ENCODE results near the gene PIH1D1. TPM values are rescaled to one million over a fixed set of nuclear protein-coding genes. Genes with fewer than 3 reads are reported as not detected.
A peak's percentile ranks its signal among the peaks of the same experiment; 100 is the strongest.

Gene PIH1D1
- total and polyA plus RNA-seq, 7 experiments from 2014 or later = 62.7 to 183 (median 147) TPM

DNA sequence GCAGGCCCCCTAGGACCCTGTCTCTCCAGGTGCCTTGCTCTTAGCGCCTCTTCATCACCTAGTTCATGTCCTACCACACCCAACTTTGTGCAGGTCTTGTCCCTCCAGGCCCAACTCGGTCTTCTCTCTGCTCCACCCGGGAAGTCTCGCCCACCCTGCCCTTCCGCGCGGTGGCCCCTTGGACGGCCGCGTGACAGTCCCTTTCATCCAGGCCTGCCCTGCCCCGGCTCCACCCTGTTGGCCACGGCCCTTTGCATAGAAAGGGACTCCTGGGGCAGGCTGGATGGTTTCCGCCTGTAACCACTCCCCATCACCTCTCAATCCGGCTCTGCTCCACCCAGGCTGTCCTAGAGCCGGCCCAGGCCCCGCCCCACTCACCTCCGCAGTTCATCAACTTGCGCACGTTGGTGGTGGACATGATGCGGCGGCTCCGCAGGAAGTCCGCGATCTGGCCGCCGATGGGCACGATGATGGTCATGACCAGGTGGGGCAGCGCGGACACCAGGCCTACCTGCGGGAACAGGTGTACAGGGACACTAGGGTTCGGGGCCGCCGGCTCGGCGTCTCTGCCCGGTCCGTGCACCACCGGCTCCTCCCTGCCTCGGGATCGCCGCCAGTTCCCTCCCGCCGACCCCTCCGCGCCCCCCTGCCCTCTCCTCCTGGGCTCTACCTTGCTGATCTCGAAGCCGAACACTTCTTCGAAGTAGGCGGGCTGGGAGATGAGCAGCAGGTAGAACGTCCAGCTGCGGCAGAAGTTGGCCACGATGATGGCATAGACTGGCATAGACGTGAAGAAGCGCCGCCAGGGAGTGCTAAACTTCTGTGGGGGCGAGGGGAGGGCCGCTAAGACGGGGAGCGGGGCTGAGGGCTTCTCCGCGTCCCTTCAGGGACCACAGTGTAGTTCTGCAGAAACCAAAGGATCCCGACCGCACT is 19.2 kb downstream of the PIH1D1 start:
- peaks cover 7 to 36% of the 10 kb centered on the region in 2 donors for H3K4me1 ChIP-seq (ENCODE audit: control insufficient read depth in 2 of 2, insufficient read depth in 2 of 2, low read length in 2 of 2)
- peak overlapping the region in 3 of 9 donors; percentile 13 to 32 (median 26) for H3K27ac Mint-ChIP-seq
- peaks cover 0 to 2% (median 0%) of the 10 kb centered on the region in 5 donors for H3K36me3 Mint-ChIP-seq
- no peaks in the 10 kb centered on the region for H3K36me3 ChIP-seq (ENCODE audit: control insufficient read depth in 2 of 3, insufficient read depth in 3 of 3, low read length in 3 of 3)
- ATAC-seq (peak; percentile 45), DNase-seq (peak in 1 of 9 donors; percentile 19)
- intact Hi-C loops (cut with micrococcal nuclease) = loop anchor here in 1 of 2 donors (1.0 kb wide), 1 partner anchor 11 kb away; no protein-coding TSS in a partner anchor
- H3K9me3 Mint-ChIP-seq = peaks cover 0 to 5% (median 0%) of the 10 kb centered on the region in 11 donors
- H3K4me3 ChIP-seq (ENCODE audit: low read length) = no peak overlapping the region
- H3K27ac ChIP-seq (ENCODE audit: low read depth, low read length) = no peak overlapping the region
- ChIA-PET POLR2A (interaction anchor here (0.6 to 1.1 kb wide), 2 partner anchors 41 to 97 kb away, joined by 3 to 4 read pairs; partner anchors contain the start of gene CD37), CTCF (no interaction called here)
- peak overlapping the region in 6 of 10 donors; percentile 11 to 68 (median 32) for H3K4me3 Mint-ChIP-seq
- no peaks in the 10 kb centered on the region for H3K9me3 ChIP-seq (ENCODE audit: control insufficient read depth in 2 of 3, low read length in 3 of 3)
- H3K27me3 ChIP-seq (ENCODE audit: control insufficient read depth in 2 of 2, insufficient read depth in 2 of 2, low read length in 2 of 2) = peaks cover 9 to 47% of the 10 kb centered on the region in 2 donors
- H3K4me1 Mint-ChIP-seq = peaks cover 28 to 48% (median 33%) of the 10 kb centered on the region in 7 donors
- peaks cover 79 to 96% (median 84%) of the 10 kb centered on the region in 5 donors for H3K27me3 Mint-ChIP-seq

DNA sequence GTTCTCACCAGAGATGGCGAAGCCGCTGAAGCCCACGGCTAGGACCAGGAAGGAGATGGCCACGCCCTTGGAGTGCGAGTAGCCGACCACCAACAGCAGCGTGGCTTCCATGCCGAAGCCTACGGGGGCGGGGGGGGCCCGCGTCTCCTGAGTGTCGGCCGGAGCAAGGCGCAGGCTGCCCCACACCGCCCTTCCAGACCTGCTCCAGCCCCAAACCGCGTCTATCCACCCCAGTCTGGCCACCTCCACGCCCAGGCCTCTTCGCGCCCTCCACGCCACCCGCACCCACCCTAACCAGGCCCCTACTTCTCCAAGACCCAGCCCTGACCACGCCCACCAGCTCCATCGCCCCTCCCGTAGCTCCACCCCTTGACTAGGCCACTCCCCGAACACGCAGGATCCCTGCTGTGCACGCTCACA is 20.3 kb downstream of the PIH1D1 start:
- DNase-seq = no peak
- ChIA-PET CTCF (no interaction called here), POLR2A (interaction anchor here (1.1 kb wide), 1 partner anchor 96 kb away, joined by 3 read pairs; the partner anchor contains the start of gene CD37)
- intact Hi-C loops (cut with micrococcal nuclease) = no loop called here
- ATAC-seq = peak; percentile 36
- peaks cover 35 to 54% (median 38%) of the 10 kb centered on the region in 7 donors for H3K4me1 Mint-ChIP-seq
- no peak overlapping the region for H3K27ac Mint-ChIP-seq
- Histone ChIP-seq H3K4me1 (ENCODE audit: control insufficient read depth in 2 of 2, insufficient read depth in 2 of 2, low read length in 2 of 2) (peaks cover 7 to 30% of the 10 kb centered on the region in 2 donors), H3K36me3 (ENCODE audit: control insufficient read depth in 2 of 3, insufficient read depth in 3 of 3, low read length in 3 of 3) (no peaks in the 10 kb centered on the region), H3K9me3 (ENCODE audit: control insufficient read depth in 2 of 3, low read length in 3 of 3) (no peaks in the 10 kb centered on the region), H3K27me3 (ENCODE audit: control insufficient read depth in 2 of 2, insufficient read depth in 2 of 2, low read length in 2 of 2) (peaks cover 13 to 50% of the 10 kb centered on the region in 2 donors), H3K27ac (ENCODE audit: low read depth, low read length) (no peak overlapping the region), H3K4me3 (ENCODE audit: low read length) (no peak overlapping the region)
- H3K4me3 Mint-ChIP-seq = peak overlapping the region in 1 of 10 donors; percentile 23
- peaks cover 0 to 5% (median 0%) of the 10 kb centered on the region in 11 donors for H3K9me3 Mint-ChIP-seq
- H3K27me3 Mint-ChIP-seq = peaks cover 79 to 96% (median 85%) of the 10 kb centered on the region in 5 donors
- peaks cover 0 to 4% (median 0%) of the 10 kb centered on the region in 5 donors for H3K36me3 Mint-ChIP-seq

- no peak for DNase-seq
- Mint-ChIP-seq H3K36me3 (peaks cover 0 to 4% (median 0%) of the 10 kb centered on the region in 5 donors), H3K27me3 (peaks cover 79 to 96% (median 85%) of the 10 kb centered on the region in 5 donors), H3K4me1 (peaks cover 33 to 53% (median 39%) of the 10 kb centered on the region in 7 donors), H3K4me3 (peak overlapping the region in 3 of 10 donors; percentile 23 to 32 (median 25)), H3K9me3 (peaks cover 0 to 5% (median 0%) of the 10 kb centered on the region in 11 donors), H3K27ac (peak overlapping the region in 1 of 9 donors; percentile 11)
- CTCF ChIA-PET = no interaction called here
- no peaks in the 10 kb centered on the region for H3K36me3 ChIP-seq (ENCODE audit: control insufficient read depth in 2 of 3, insufficient read depth in 3 of 3, low read length in 3 of 3)
- H3K27me3 ChIP-seq (ENCODE audit: control insufficient read depth in 2 of 2, insufficient read depth in 2 of 2, low read length in 2 of 2) = peaks cover 15 to 53% of the 10 kb centered on the region in 2 donors
- peak; percentile 54 for ATAC-seq
- no peak overlapping the region for H3K27ac ChIP-seq (ENCODE audit: low read depth, low read length)
- POLR2A ChIA-PET = interaction anchor here (1.1 to 1.3 kb wide), 2 partner anchors 39 to 96 kb away, joined by 3 read pairs; partner anchors contain the start of gene CD37
- no peaks in the 10 kb centered on the region for H3K9me3 ChIP-seq (ENCODE audit: control insufficient read depth in 2 of 3, low read length in 3 of 3)
- intact Hi-C loops (cut with micrococcal nuclease) = loop anchor here (1.0 kb wide), 1 partner anchor 39 kb away; no protein-coding TSS in a partner anchor
- no peak overlapping the region for H3K4me3 ChIP-seq (ENCODE audit: low read length)
- peaks cover 7 to 27% of the 10 kb centered on the region in 2 donors for H3K4me1 ChIP-seq (ENCODE audit: control insufficient read depth in 2 of 2, insufficient read depth in 2 of 2, low read length in 2 of 2)
Measured at GRCh38 chr19:49430678-49431329, 20.8 kb downstream of the PIH1D1 start.

DNA sequence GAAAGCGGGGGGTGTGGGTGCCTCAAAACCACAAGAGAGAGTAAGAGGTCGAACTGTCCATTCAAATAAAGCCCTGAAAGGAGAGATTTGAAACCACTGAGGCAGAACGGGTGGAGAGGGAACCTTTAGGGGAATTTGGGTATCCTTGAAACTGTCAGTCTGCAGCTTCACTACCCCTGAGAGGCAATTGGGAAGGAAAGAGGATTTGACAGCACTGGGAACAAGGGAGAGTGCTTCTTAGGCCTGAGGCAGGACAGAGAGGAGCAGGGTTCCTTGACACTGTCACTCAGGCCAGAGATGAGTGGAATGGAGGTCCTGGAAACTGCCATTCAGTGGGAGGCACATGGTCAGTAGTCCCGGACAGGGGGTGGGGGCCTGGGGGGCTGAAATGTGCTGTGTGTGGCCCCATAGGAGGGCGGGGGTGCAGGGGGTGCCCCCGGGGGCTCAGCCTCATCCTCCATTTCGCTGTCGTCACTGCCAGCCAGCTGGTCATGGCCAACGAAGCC is 21.4 kb downstream of the PIH1D1 start:
- no peak for DNase-seq
- Mint-ChIP-seq H3K27me3 (peaks cover 79 to 96% (median 85%) of the 10 kb centered on the region in 5 donors), H3K4me1 (peaks cover 36 to 59% (median 44%) of the 10 kb centered on the region in 7 donors), H3K4me3 (peak overlapping the region in 2 of 10 donors; percentile 2 to 30), H3K36me3 (peaks cover 0 to 4% (median 0%) of the 10 kb centered on the region in 5 donors), H3K27ac (peak overlapping the region in 1 of 9 donors; percentile 77), H3K9me3 (peaks cover 0 to 5% (median 0%) of the 10 kb centered on the region in 11 donors)
- Histone ChIP-seq H3K9me3 (ENCODE audit: control insufficient read depth in 2 of 3, low read length in 3 of 3) (no peaks in the 10 kb centered on the region), H3K27me3 (ENCODE audit: control insufficient read depth in 2 of 2, insufficient read depth in 2 of 2, low read length in 2 of 2) (peaks cover 15 to 58% of the 10 kb centered on the region in 2 donors), H3K36me3 (ENCODE audit: control insufficient read depth in 2 of 3, insufficient read depth in 3 of 3, low read length in 3 of 3) (no peaks in the 10 kb centered on the region), H3K27ac (ENCODE audit: low read depth, low read length) (no peak overlapping the region), H3K4me3 (ENCODE audit: low read length) (no peak overlapping the region), H3K4me1 (ENCODE audit: control insufficient read depth in 2 of 2, insufficient read depth in 2 of 2, low read length in 2 of 2) (peaks cover 7 to 27% of the 10 kb centered on the region in 2 donors)
- ChIA-PET POLR2A (interaction anchor here (0.7 to 1.3 kb wide), 2 partner anchors 39 to 294 kb away, joined by 3 read pairs; no protein-coding TSS in a partner anchor), CTCF (interaction anchor here (1.6 kb wide), 1 partner anchor 39 kb away, joined by 5 read pairs; no protein-coding TSS in a partner anchor)
- intact Hi-C loops (cut with micrococcal nuclease) = loop anchor here (1.0 kb wide), 1 partner anchor 38 kb away; no protein-coding TSS in a partner anchor
- no peak for ATAC-seq

GRCh38 chr19:49428547-49429451 is 22.8 kb downstream of the PIH1D1 start:
- ATAC-seq (no peak), DNase-seq (no peak)
- H3K9me3 Mint-ChIP-seq = peaks cover 0 to 6% (median 0%) of the 10 kb centered on the region in 11 donors
- peaks cover 0 to 6% (median 0%) of the 10 kb centered on the region in 5 donors for H3K36me3 Mint-ChIP-seq
- no peaks in the 10 kb centered on the region for H3K9me3 ChIP-seq (ENCODE audit: control insufficient read depth in 2 of 3, low read length in 3 of 3)
- peak overlapping the region in 9 of 10 donors; percentile 12 to 72 (median 62) for H3K4me3 Mint-ChIP-seq
- CTCF ChIA-PET = interaction anchor here (0.8 to 1.6 kb wide), 2 partner anchors 37 to 39 kb away, joined by 4 to 5 read pairs; no protein-coding TSS in a partner anchor
- H3K4me1 Mint-ChIP-seq = peaks cover 39 to 70% (median 54%) of the 10 kb centered on the region in 7 donors
- intact Hi-C loops (cut with micrococcal nuclease) = no loop called here
- H3K27ac ChIP-seq (ENCODE audit: low read depth, low read length) = no peak overlapping the region
- peaks cover 12 to 32% of the 10 kb centered on the region in 2 donors for H3K4me1 ChIP-seq (ENCODE audit: control insufficient read depth in 2 of 2, insufficient read depth in 2 of 2, low read length in 2 of 2)
- POLR2A ChIA-PET = interaction anchor here (0.6 kb wide), 1 partner anchor 69 kb away, joined by 3 read pairs; no protein-coding TSS in a partner anchor
- H3K36me3 ChIP-seq (ENCODE audit: control insufficient read depth in 2 of 3, insufficient read depth in 3 of 3, low read length in 3 of 3) = no peaks in the 10 kb centered on the region
- H3K27me3 Mint-ChIP-seq = peaks cover 80 to 94% (median 87%) of the 10 kb centered on the region in 5 donors
- peaks cover 15 to 57% of the 10 kb centered on the region in 2 donors for H3K27me3 ChIP-seq (ENCODE audit: control insufficient read depth in 2 of 2, insufficient read depth in 2 of 2, low read length in 2 of 2)
- no peak overlapping the region for H3K27ac Mint-ChIP-seq
- H3K4me3 ChIP-seq (ENCODE audit: low read length) = peak overlapping the region; percentile 27
